ENCODE results near the gene THRB.

DNA sequence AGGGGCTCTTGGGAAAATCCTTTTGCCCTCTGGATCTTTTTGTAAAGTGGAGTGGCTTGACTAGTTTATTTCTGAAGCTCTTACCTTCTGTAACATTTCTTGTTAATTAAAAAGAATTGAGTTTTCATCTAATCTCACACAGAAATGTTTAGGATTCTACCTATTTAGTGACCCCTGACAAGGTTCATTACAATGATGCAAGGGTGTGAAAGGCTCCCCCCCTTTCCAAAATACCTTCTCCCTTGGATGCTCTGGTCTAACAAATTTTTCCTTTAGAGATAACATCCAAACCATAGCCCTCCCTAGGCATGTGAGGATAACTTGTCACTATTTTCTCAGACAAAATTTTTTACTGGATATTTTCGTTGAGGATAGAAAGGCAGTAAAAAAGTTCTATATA lies 223.9 kb downstream of the THRB start:
- TF ChIP-seq TAF1 (IDR thresholded peaks at IDR 0.05; ENCODE audit: low read depth, low read length) (no peak), POLR2A (IDR thresholded peaks at IDR 0.05; ENCODE audit: low read depth, low read length) (no peak), POLR2AphosphoS5 (IDR thresholded peaks at IDR 0.05; ENCODE audit: low read depth, low read length) (no peak), POU2F2 (IDR thresholded peaks at IDR 0.05; ENCODE audit: low read depth, low read length) (no peak), SPI1 (IDR thresholded peaks at IDR 0.05; ENCODE audit: low read depth, low read length) (no peak)
